Measurements from ENCODE around the gene LCOR.
A peak's percentile ranks its signal among the peaks of the same experiment; 100 is the strongest.

Gene LCOR

GRCh38 chr10:96896884-96897589 lies 64.9 kb downstream of the LCOR start:
- CTCF ChIA-PET, result interaction anchor here (1.2 to 3.4 kb wide), 5 partner anchors 9 to 46 kb away, joined by 3 to 16 read pairs (median 3); no protein-coding TSS in a partner anchor
- POLR2A ChIA-PET, result interaction anchor here (0.7 kb wide), 1 partner anchor 107 kb away, joined by 3 read pairs; no protein-coding TSS in a partner anchor
- peak; percentile 22 for DNase-seq (ENCODE audit: extremely low spot score)
- TF ChIP-seq CTCF (IDR thresholded peaks at IDR 0.05; ENCODE audit: control extremely low read depth, extremely low read depth, low read depth, missing control alignments), result no peak

GRCh38 chr10:96902117-96902516 lies 70.0 kb downstream of the LCOR start:
- ChIA-PET CTCF (interaction anchor here (1.8 kb wide), 2 partner anchors 9 to 11 kb away, joined by 4 to 15 read pairs; no protein-coding TSS in a partner anchor), POLR2A (no interaction called here)
- no peak for TF ChIP-seq CTCF (IDR thresholded peaks at IDR 0.05; ENCODE audit: control extremely low read depth, extremely low read depth, low read depth, missing control alignments)
- no peak for DNase-seq (ENCODE audit: extremely low spot score)

- TF ChIP-seq CTCF (IDR thresholded peaks at IDR 0.05; ENCODE audit: control extremely low read depth, extremely low read depth, low read depth, missing control alignments), result no peak
- ChIA-PET POLR2A (no interaction called here), CTCF (interaction anchor here (1.2 kb wide), 1 partner anchor 10 kb away, joined by 4 read pairs; no protein-coding TSS in a partner anchor)
- DNase-seq (ENCODE audit: extremely low spot score), result no peak
Observed at GRCh38 chr10:96902731-96903358, 70.7 kb downstream of the LCOR start.

GRCh38 chr10:96904648-96905047 lies 72.5 kb downstream of the LCOR start:
- DNase-seq (ENCODE audit: extremely low spot score), result no peak
- TF ChIP-seq CTCF (IDR thresholded peaks at IDR 0.05; ENCODE audit: control extremely low read depth, extremely low read depth, low read depth, missing control alignments), result no peak
- ChIA-PET CTCF (interaction anchor here (1.1 kb wide), 1 partner anchor 18 kb away, joined by 3 read pairs; no protein-coding TSS in a partner anchor), POLR2A (no interaction called here)

GRCh38 chr10:96906864-96907263 lies 74.8 kb downstream of the LCOR start:
- ChIA-PET POLR2A (no interaction called here), CTCF (no interaction called here)
- peak; percentile 40 for DNase-seq (ENCODE audit: extremely low spot score)

More at GRCh38 chr10:96906864-96907263, 74.8 kb downstream of the LCOR start:
- TF ChIP-seq CTCF (IDR thresholded peaks at IDR 0.05; ENCODE audit: control extremely low read depth, extremely low read depth, low read depth, missing control alignments), result no peak
